SH-SY5Y (cell line): ENCODE data around the gene MTHFD1L.
A peak's percentile ranks its signal among the peaks of the same experiment; 100 is the strongest.

Source experiments
- GATA2 ChIP-seq: IDR thresholded peaks from 2 replicates; pipeline ENCODE4 v1.6.1; 2011; ENCODE audit warnings: mild to moderate bottlenecking, low read depth, low read length
- GATA3 ChIP-seq: IDR thresholded peaks from 2 replicates; pipeline ENCODE4 v1.6.1; 2011; ENCODE audit warnings: low read depth, mild to moderate bottlenecking, low read length, moderate library complexity

MTHFD1L gene

GRCh38 chr6:150886155-150886554 lies 20.7 kb downstream of the MTHFD1L start:
- TF ChIP-seq GATA2 (no peak), GATA3 (no peak)

- TF ChIP-seq GATA3 = no peak
- no peak for TF ChIP-seq GATA2
Measured at GRCh38 chr6:150887978-150888563, 22.6 kb downstream of the MTHFD1L start.

GRCh38 chr6:150890346-150890745 lies 24.8 kb downstream of the MTHFD1L start:
- TF ChIP-seq GATA3 (no peak), GATA2 (no peak)

DNA sequence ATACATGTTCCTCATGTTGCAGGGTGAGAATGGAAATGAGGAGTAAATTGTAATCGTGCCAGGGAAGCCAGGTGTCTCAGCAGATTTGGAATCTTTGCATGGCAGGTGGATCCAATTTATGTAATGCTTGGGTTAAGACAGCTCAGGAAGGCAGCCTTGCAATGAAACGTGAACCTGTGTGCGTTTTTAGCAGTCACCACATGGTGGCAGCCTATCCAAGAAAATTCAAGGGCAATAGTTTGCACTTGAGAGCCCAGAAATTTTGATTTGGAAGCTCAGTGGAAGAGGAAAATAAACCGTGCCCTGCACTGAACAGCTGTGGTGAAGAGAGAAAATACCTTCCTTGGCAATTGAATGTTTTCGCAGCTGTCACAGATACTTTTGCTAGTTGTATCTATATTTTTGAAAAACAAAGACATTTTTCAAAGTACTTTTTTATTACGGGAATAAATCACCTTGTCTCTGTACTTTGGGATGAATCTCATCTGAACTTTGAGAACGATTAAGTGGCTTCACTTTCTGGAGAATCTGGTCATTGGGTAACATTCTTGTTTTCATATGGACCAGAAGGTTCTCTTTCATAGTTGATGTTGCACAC lies 26.5 kb downstream of the MTHFD1L start:
- no peak for TF ChIP-seq GATA2
- no peak for TF ChIP-seq GATA3

DNA sequence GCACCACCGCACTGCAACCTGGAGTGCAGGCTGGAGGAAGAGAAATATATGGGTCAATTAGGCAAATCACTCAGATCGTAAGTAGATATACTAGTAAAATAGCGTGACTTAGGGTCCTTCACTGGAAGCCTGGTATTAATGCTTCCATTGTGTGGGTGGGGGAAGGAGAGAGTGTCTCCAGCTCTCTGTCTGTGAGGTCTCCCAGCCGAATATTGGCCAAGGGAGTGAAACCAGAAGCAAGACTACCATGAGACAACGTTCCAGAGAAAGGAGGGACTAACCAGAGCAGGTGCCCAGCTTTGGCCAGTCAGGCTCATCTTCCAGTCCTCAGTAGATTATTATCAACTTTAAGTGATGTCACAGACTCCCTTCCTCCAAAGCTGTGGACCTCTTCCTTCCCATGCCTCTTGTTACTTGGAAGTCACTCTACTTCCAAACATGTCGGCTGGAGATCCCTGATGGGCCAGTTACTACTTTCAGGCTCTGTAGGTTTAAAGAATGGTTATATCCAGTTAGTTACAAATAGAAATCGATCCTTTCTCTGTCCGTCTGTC lies 28.8 kb downstream of the MTHFD1L start:
- TF ChIP-seq GATA2 = peak; percentile 45; the same call in 1 of the 2 replicates
- TF ChIP-seq GATA3 = no peak

DNA sequence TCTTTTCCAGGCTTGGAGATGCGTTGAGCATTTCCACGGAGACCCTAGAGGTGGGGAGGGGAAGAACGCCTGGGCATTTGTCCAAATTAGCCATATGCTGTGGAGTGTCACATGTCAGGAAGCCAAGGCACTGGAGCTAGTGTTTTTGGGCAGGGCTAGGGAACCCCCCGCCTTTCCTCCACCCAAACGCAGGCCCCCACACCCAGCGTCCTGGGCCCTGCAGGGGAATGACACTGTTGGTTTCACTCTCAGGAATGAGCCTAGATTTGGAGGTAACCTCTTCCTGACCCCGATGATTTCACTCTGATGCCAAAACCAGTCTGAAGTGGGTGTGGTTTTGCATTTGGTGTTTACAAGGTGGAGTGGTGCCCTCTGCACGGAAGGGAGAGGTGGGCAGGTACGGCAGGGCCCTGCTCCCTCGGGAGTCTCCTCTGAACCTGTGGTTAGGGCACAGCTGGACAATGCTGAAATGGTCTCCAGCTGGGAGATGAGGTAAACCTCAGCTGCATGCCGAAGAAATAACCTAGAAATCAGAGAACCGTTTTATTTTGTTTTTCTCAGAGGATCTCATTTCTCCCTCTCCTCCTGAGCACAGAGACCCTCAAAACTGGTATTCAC lies 29.5 kb downstream of the MTHFD1L start:
- TF ChIP-seq GATA3 = no peak
- TF ChIP-seq GATA2 = no peak

DNA sequence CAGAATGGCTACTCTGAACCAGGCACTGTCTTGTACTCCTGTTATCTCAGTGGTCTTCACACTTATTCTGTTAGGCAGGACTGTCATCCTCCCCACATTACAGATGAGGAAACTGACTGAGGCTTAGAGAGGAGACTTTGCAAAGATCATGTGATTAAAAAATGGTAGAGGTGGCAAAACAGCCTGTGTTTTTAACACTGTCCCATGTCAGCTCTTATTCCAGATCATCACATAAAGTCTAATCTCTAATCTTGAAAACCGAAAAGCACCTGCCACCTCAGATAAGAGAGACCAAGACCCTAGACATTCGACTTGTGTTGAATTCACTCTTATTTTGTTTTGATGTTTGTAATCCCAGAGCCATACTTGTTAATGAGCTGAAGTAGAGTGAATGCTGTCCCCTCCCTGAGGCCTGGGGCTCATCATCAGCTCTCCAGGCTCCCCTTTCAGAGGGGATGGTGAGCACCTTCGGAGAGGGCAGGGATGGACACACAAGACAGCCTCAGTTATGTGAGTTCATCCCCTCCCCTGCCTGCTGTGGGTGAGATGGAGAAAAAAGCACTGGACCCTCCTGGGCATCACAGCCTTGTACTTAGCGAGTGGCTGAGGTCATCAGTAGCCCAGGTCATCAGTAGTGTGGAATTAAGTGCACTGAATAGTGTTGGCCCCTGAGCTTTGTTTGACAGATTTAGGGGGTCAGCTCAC lies 30.6 kb downstream of the MTHFD1L start:
- TF ChIP-seq GATA3 (no peak), GATA2 (no peak)

- TF ChIP-seq GATA2 = no peak
- TF ChIP-seq GATA3 = no peak
Measured at GRCh38 chr6:150897400-150897943, 32.0 kb downstream of the MTHFD1L start.

- TF ChIP-seq GATA3 (no peak), GATA2 (no peak)
Measured at GRCh38 chr6:150898399-150899170, 33.1 kb downstream of the MTHFD1L start.

DNA sequence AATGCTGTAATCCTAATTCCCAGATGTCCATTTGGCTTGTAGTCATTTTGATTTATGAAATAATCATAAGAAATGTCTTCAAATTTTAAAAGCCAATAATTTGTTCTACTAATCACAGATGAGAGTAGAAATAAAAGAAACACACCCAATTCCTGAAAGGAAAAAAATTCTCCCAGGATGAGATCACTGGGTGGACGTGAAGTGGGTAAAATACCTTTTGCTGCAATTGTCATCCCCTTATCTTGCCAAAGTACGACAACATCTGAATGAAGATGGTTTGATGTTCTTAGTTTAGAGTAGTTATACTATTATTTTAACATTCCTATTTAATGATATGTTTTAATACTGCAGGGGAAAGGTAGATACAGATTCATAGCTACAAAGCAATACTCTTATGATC lies 33.7 kb downstream of the MTHFD1L start:
- TF ChIP-seq GATA3 (no peak), GATA2 (no peak)

DNA sequence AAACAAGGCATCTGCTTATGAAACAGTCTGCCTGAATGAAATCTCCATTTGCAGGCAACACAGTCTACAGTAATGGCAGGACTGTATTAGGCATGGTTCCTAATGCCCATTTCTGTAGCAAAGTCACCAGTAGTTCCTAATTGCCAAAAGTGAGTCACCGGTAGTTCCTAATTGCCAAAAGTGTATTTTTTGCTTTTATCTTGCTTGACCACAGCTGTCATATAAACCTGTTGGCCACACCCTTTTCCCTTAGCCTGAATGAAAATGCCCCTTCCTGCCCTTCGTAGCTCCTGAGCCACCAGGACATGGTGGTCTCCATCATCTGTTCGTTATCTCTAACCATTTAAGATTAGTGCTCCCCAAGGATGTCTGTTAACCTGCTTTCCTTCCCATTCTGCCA lies 34.5 kb downstream of the MTHFD1L start:
- TF ChIP-seq GATA3 (no peak), GATA2 (no peak)

DNA sequence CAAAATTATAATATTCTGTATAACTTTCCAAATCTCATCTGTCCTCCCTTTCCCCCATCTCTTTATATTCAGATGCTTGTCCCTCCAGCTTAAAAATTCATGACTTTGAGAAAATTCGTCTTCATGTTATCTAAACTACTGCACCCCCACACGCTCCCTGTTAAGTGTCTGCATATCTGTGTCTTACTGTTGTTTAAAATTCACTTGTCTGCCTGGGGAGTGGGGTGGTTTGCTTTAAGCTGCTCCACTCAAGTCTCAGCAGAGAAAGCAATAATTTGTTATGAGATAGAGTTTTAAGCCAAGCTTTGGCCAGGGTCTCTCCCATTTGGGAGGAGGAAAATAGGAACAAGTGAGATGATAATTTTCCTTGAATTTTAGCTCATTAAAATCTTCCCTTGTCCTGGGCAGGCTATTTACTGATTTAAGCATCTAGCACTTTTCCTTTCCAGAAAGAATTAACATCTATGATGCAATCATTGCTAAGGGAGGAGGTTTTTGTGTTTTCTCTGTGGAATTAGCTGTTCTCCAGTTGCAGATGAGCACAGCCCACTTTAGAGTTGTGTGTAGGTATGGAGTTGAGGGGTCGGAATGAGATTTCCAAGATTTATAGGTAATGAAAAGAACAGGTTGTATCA lies 36.8 kb downstream of the MTHFD1L start:
- TF ChIP-seq GATA3 = no peak
- no peak for TF ChIP-seq GATA2

DNA sequence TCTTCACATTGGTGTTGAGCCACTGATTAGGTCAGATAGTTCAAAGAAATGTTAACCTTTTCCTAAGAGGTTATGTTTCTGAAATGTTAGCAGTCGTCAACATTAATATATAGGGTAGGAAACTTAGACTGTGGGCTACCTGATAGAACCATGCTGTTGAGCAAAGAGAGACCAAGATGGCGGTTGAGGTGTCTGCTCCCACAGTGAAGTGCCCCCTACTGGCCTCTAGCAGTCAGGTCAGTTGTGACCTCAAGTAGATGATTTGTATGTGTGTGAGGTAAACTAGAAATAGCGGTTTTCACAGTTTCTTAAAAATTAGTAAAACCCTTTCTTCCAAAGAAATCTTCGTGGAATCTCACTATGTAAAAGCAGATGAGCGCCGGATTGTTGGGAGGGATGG lies 40.3 kb downstream of the MTHFD1L start:
- no peak for TF ChIP-seq GATA2
- no peak for TF ChIP-seq GATA3

DNA sequence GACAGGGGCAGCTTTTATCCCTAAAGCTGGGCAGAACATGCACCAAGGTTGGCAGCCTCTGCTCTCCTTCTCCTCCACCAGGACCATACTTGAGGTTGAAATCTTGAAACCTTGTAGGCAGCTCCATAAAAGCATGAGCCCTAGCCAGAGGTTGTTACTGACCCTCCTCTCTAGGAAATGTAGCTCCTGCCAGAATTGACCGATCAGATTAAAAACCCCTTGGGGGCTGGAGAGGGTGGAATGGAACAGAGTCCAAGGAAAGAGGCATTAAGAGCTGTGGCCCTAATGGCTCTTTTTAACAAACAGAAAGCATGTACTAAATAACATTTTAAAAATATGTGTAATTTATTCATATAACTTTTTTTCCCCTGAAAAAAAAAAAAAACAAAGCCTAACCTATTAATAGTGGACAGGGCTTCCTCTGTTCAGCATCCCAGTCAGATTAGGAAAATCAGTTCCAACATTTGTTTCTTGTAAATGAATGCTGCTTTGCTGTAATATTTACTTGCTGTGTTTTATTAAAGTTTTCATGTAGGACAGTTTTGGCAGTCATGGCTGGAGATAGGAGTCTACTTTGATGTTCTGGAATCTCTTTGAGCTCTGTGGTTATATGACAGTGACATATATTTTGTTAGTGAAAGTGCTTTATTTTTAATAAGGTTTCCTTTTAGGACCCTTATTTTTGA lies 41.3 kb downstream of the MTHFD1L start:
- no peak for TF ChIP-seq GATA2
- TF ChIP-seq GATA3 = no peak

- no peak for TF ChIP-seq GATA2
Measured at GRCh38 chr6:150907383-150907782, 41.9 kb downstream of the MTHFD1L start.
